Measurements from ENCODE around the gene ANAPC7. TPM values are rescaled to one million over a fixed set of nuclear protein-coding genes. Genes with fewer than 3 reads are reported as not detected.
A peak's percentile ranks its signal among the peaks of the same experiment; 100 is the strongest.

The ANAPC7 gene
- total and polyA plus RNA-seq, 3 experiments from 2014 or later, result 26.9 to 67.1 (median 66.7) TPM

DNA sequence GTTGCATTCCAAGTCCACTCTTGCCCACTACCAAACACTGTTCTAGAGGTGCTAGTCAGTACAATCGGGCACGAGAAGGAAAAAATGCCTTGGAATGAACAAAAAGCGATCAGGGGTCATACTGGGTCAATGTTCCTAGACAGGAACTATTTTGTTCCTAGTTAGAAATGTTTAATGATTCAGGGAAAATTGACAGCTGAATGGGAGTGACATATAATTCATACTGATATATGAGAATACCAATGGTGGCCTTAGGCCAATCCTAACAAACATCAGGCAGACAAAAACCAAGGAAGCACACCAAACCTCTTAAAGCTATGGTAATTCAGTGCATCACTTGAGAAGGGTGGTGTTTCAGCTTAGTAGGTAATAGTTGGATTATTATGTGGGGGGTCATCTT is 51.1 kb downstream of the ANAPC7 start:
- no peaks in the 10 kb centered on the region for H3K27me3 Mint-ChIP-seq
- no peak overlapping the region for H3K27ac Mint-ChIP-seq
- H3K4me1 Mint-ChIP-seq, result peaks cover 12 to 31% (median 25%) of the 10 kb centered on the region in 3 donors
- Histone ChIP-seq H3K27ac (ENCODE audit: low read depth, low read length) (no peak overlapping the region), H3K4me1 (ENCODE audit: insufficient read depth, low read length) (peaks cover 18% of the 10 kb centered on the region), H3K9me3 (ENCODE audit: low read length) (no peaks in the 10 kb centered on the region), H3K4me3 (ENCODE audit: low read length) (no peak overlapping the region), H3K36me3 (ENCODE audit: insufficient read depth, low read length) (peaks cover 3% of the 10 kb centered on the region), H3K27me3 (ENCODE audit: insufficient read depth, low read length, poor library complexity, severe bottlenecking) (no peaks in the 10 kb centered on the region)
- no peak for DNase-seq
- no peak overlapping the region for H3K4me3 Mint-ChIP-seq
- H3K9me3 Mint-ChIP-seq, result no peaks in the 10 kb centered on the region
- POLR2A ChIA-PET, result interaction anchor here (0.7 to 1.0 kb wide), 2 partner anchors 52 to 79 kb away, joined by 4 to 5 read pairs; no protein-coding TSS in a partner anchor
- CTCF ChIA-PET, result interaction anchor here (1.2 to 3.6 kb wide), 2 partner anchors 22 to 79 kb away, joined by 3 to 19 read pairs; no protein-coding TSS in a partner anchor
- peaks cover under 1 to 19% (median 5%) of the 10 kb centered on the region in 3 donors for H3K36me3 Mint-ChIP-seq

DNA sequence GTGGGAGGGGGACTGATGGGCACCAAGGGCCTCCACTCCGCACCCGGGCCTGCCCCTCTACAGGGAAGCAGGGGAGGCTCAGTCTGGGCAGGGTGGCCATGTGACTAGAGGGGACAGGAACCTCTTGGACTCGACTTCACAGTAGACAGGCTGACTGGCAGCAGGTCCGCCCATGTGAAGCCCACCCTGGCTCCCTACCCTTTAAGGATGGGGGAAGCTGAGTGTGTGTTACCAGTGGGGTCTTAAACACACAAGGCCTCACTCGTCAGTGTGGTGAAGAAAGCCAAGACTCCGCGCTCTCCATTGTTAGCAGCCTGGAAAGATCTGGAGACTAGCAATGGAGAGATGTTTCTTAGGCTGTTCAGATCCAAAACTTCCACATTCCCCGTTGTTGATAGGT is 52.4 kb downstream of the ANAPC7 start:
- H3K27me3 ChIP-seq (ENCODE audit: insufficient read depth, low read length, poor library complexity, severe bottlenecking), result no peaks in the 10 kb centered on the region
- H3K4me1 Mint-ChIP-seq, result peaks cover 12 to 31% (median 25%) of the 10 kb centered on the region in 3 donors
- H3K4me1 ChIP-seq (ENCODE audit: insufficient read depth, low read length), result peaks cover 18% of the 10 kb centered on the region
- H3K36me3 Mint-ChIP-seq, result peaks cover 11 to 32% (median 13%) of the 10 kb centered on the region in 3 donors
- H3K9me3 ChIP-seq (ENCODE audit: low read length), result no peaks in the 10 kb centered on the region
- H3K36me3 ChIP-seq (ENCODE audit: insufficient read depth, low read length), result peaks cover 8% of the 10 kb centered on the region
- no peak overlapping the region for H3K27ac ChIP-seq (ENCODE audit: low read depth, low read length)
- H3K4me3 ChIP-seq (ENCODE audit: low read length), result no peak overlapping the region
- no peaks in the 10 kb centered on the region for H3K9me3 Mint-ChIP-seq
- ChIA-PET CTCF (interaction anchor here (3.6 kb wide), 1 partner anchor 80 kb away, joined by 19 read pairs; no protein-coding TSS in a partner anchor), POLR2A (interaction anchor here (0.5 kb wide), 1 partner anchor 76 kb away, joined by 3 read pairs; no protein-coding TSS in a partner anchor)
- no peak for DNase-seq
- no peaks in the 10 kb centered on the region for H3K27me3 Mint-ChIP-seq
- no peak overlapping the region for H3K27ac Mint-ChIP-seq
- no peak overlapping the region for H3K4me3 Mint-ChIP-seq

DNA sequence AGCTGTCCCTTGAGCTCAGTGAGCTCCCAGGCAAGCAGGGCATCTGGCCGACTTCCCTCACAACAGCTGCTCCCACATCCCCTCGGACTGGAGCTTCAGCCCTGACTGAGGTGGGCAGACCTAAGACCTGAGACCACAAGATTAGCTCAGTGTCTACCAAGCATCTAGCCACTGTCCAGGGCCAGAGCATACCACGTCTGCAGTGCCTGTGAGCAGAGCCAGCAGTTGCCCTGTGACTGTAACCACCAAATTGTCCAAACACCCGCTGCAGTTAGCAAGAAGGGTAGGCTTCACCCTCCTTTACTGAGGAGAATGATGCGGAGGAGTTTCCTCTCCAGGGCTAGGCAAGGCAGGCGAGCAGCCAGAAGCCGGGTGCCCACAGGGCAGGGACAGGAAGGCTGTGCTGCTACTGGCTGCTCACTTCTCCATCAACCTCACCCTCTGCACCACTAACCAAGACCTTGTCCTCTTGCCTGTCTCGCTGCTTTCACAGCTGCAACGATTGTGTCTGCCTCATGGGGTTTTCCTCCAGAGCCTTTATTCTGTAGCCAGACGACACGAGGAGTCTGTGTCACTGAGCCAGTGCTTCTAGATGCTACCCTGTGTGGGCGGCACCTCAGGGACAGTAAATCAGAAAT is 53.9 kb downstream of the ANAPC7 start:
- H3K27me3 Mint-ChIP-seq, result no peaks in the 10 kb centered on the region
- Histone ChIP-seq H3K9me3 (ENCODE audit: low read length) (no peaks in the 10 kb centered on the region), H3K27ac (ENCODE audit: low read depth, low read length) (no peak overlapping the region), H3K4me3 (ENCODE audit: low read length) (no peak overlapping the region), H3K4me1 (ENCODE audit: insufficient read depth, low read length) (peaks cover 18% of the 10 kb centered on the region), H3K36me3 (ENCODE audit: insufficient read depth, low read length) (peaks cover 22% of the 10 kb centered on the region), H3K27me3 (ENCODE audit: insufficient read depth, low read length, poor library complexity, severe bottlenecking) (no peaks in the 10 kb centered on the region)
- peak in 1 of 5 donors; percentile 55 for DNase-seq
- H3K4me1 Mint-ChIP-seq, result peaks cover 10 to 25% (median 20%) of the 10 kb centered on the region in 3 donors
- H3K4me3 Mint-ChIP-seq, result no peak overlapping the region
- peak overlapping the region in 7 of 8 donors; percentile 7 to 78 (median 66) for H3K27ac Mint-ChIP-seq
- peaks cover 18 to 47% (median 19%) of the 10 kb centered on the region in 3 donors for H3K36me3 Mint-ChIP-seq
- H3K9me3 Mint-ChIP-seq, result no peaks in the 10 kb centered on the region
- ChIA-PET CTCF (interaction anchor here (1.0 kb wide), 1 partner anchor 82 kb away, joined by 3 read pairs; no protein-coding TSS in a partner anchor), POLR2A (interaction anchor here (0.6 kb wide), 2 partner anchors 82 to 530 kb away, joined by 4 to 5 read pairs; no protein-coding TSS in a partner anchor)

DNA sequence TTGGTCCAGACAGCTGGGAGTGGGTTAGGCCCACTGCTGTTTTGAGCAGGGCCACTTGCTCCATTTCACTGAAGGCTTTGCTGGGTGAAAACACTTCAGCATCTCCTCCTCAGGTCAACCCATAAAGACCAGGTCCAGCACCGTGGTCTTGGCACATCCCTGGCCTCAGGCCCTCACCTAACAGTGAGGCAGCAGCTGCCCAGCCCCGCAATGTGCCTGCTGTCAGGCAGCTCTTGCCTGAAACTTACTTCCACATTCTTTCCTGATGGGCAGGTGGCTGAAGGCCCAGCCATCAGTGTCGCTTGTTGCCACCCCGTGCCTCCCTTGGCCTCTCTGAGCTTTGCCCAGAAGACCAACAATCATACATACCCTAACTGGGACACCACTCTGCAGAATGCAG is 54.4 kb downstream of the ANAPC7 start:
- no peak for DNase-seq
- peaks cover 27% of the 10 kb centered on the region for H3K36me3 ChIP-seq (ENCODE audit: insufficient read depth, low read length)
- H3K27me3 Mint-ChIP-seq, result no peaks in the 10 kb centered on the region
- no peaks in the 10 kb centered on the region for H3K27me3 ChIP-seq (ENCODE audit: insufficient read depth, low read length, poor library complexity, severe bottlenecking)
- no peak overlapping the region for H3K4me3 ChIP-seq (ENCODE audit: low read length)
- H3K4me1 ChIP-seq (ENCODE audit: insufficient read depth, low read length), result peaks cover 18% of the 10 kb centered on the region
- ChIA-PET POLR2A (interaction anchor here (0.6 kb wide), 1 partner anchor 82 kb away, joined by 5 read pairs; no protein-coding TSS in a partner anchor), CTCF (interaction anchor here (1.0 kb wide), 1 partner anchor 82 kb away, joined by 3 read pairs; no protein-coding TSS in a partner anchor)
- peaks cover 22 to 52% (median 22%) of the 10 kb centered on the region in 3 donors for H3K36me3 Mint-ChIP-seq
- no peaks in the 10 kb centered on the region for H3K9me3 Mint-ChIP-seq
- H3K9me3 ChIP-seq (ENCODE audit: low read length), result no peaks in the 10 kb centered on the region
- peak overlapping the region in 5 of 8 donors; percentile 7 to 78 (median 66) for H3K27ac Mint-ChIP-seq
- no peak overlapping the region for H3K27ac ChIP-seq (ENCODE audit: low read depth, low read length)
- no peak overlapping the region for H3K4me3 Mint-ChIP-seq
- peaks cover 10 to 19% (median 16%) of the 10 kb centered on the region in 3 donors for H3K4me1 Mint-ChIP-seq

DNA sequence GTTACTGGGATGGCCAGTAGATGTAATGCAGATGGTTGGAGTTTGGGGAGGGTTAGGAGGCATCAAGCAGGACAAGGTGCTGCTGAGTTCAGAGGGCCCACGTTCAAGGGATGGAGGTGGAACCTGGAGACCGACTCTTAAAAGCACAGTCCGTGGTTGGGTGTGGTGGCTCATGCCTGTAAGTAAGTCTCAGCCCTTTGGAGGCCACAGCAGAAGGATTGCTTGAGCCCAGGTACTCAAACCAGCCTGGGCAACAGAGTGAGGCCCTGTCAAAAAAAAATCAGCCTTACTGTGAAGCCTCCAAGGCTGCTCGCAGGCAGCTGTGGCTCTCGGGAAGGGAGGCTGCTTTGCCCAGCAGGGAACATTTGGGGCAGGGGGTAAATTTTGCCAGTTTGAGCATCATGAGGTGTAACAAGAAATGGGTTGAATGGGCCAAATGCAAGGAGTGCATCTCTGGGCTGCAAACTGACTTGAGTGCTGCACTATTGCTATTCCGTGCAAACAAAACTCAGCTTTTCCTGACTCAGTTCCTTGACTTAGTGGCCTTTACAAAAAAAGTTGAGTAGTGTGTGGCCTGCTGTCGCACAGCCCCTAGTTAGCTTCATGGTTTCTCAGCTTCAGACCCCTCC is 55.0 kb downstream of the ANAPC7 start:
- no peaks in the 10 kb centered on the region for H3K27me3 Mint-ChIP-seq
- H3K36me3 Mint-ChIP-seq, result peaks cover 26 to 58% (median 28%) of the 10 kb centered on the region in 3 donors
- peak overlapping the region in 1 of 8 donors; percentile 29 for H3K27ac Mint-ChIP-seq
- Histone ChIP-seq H3K9me3 (ENCODE audit: low read length) (no peaks in the 10 kb centered on the region), H3K27ac (ENCODE audit: low read depth, low read length) (no peak overlapping the region), H3K4me1 (ENCODE audit: insufficient read depth, low read length) (peaks cover 18% of the 10 kb centered on the region), H3K27me3 (ENCODE audit: insufficient read depth, low read length, poor library complexity, severe bottlenecking) (no peaks in the 10 kb centered on the region), H3K36me3 (ENCODE audit: insufficient read depth, low read length) (peaks cover 33% of the 10 kb centered on the region), H3K4me3 (ENCODE audit: low read length) (no peak overlapping the region)
- H3K4me3 Mint-ChIP-seq, result no peak overlapping the region
- no peaks in the 10 kb centered on the region for H3K9me3 Mint-ChIP-seq
- ChIA-PET CTCF (no interaction called here), POLR2A (interaction anchor here (0.6 kb wide), 1 partner anchor 83 kb away, joined by 5 read pairs; no protein-coding TSS in a partner anchor)
- H3K4me1 Mint-ChIP-seq, result peaks cover 10 to 15% (median 13%) of the 10 kb centered on the region in 3 donors
- no peak for DNase-seq

DNA sequence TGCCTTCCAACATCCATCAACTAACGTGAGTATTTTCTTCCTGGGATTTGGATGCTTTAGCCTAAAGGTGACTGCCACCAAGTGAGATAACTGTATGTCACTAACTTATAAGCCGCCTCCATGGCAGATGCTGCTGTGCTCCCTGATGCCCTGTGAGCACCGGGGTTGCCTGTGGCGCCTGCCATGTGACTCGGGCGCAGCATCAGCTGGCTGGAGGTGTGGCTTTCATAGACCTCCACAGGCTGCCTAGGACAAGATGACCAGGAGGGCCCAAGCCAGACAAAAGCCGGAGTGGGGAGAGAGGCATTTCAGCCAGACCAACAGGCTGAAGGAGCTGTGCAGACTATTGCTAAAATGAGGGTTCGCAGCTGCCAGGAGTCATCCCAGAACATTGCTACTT is 55.7 kb downstream of the ANAPC7 start:
- no peaks in the 10 kb centered on the region for H3K27me3 Mint-ChIP-seq
- Histone ChIP-seq H3K4me3 (ENCODE audit: low read length) (no peak overlapping the region), H3K9me3 (ENCODE audit: low read length) (no peaks in the 10 kb centered on the region), H3K27me3 (ENCODE audit: insufficient read depth, low read length, poor library complexity, severe bottlenecking) (no peaks in the 10 kb centered on the region), H3K27ac (ENCODE audit: low read depth, low read length) (no peak overlapping the region), H3K4me1 (ENCODE audit: insufficient read depth, low read length) (peaks cover 18% of the 10 kb centered on the region), H3K36me3 (ENCODE audit: insufficient read depth, low read length) (peaks cover 41% of the 10 kb centered on the region)
- peaks cover 10 to 13% (median 12%) of the 10 kb centered on the region in 3 donors for H3K4me1 Mint-ChIP-seq
- POLR2A ChIA-PET, result no interaction called here
- H3K4me3 Mint-ChIP-seq, result no peak overlapping the region
- no peaks in the 10 kb centered on the region for H3K9me3 Mint-ChIP-seq
- H3K27ac Mint-ChIP-seq, result peak overlapping the region in 1 of 8 donors; percentile 68
- H3K36me3 Mint-ChIP-seq, result peaks cover 30 to 66% (median 34%) of the 10 kb centered on the region in 3 donors
- CTCF ChIA-PET, result no interaction called here
- DNase-seq, result no peak

DNA sequence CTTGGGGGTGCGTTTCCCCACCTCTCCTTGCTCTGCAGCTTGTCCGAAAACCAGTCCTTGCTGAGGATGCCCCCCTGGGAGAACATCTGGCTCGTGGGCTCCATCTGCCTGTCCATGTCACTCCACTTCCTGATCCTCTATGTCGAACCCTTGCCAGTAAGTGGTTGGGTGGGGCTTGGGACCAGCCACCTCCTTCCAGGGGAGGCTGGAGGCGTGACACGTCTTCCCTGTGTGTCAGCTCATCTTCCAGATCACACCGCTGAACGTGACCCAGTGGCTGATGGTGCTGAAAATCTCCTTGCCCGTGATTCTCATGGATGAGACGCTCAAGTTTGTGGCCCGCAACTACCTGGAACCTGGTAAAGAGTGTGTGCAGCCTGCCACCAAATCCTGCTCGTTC is 57.5 kb downstream of the ANAPC7 start:
- Histone ChIP-seq H3K4me1 (ENCODE audit: insufficient read depth, low read length) (peaks cover 18% of the 10 kb centered on the region), H3K4me3 (ENCODE audit: low read length) (no peak overlapping the region), H3K27ac (ENCODE audit: low read depth, low read length) (no peak overlapping the region), H3K36me3 (ENCODE audit: insufficient read depth, low read length) (peaks cover 56% of the 10 kb centered on the region), H3K27me3 (ENCODE audit: insufficient read depth, low read length, poor library complexity, severe bottlenecking) (no peaks in the 10 kb centered on the region), H3K9me3 (ENCODE audit: low read length) (no peaks in the 10 kb centered on the region)
- DNase-seq, result no peak
- no peaks in the 10 kb centered on the region for H3K27me3 Mint-ChIP-seq
- H3K27ac Mint-ChIP-seq, result peak overlapping the region in 1 of 8 donors; percentile 23
- H3K36me3 Mint-ChIP-seq, result peaks cover 34 to 82% (median 34%) of the 10 kb centered on the region in 3 donors
- ChIA-PET CTCF (no interaction called here), POLR2A (no interaction called here)
- peaks cover 10 to 13% (median 12%) of the 10 kb centered on the region in 3 donors for H3K4me1 Mint-ChIP-seq
- no peak overlapping the region for H3K4me3 Mint-ChIP-seq
- no peaks in the 10 kb centered on the region for H3K9me3 Mint-ChIP-seq

Measured in CD8-positive, alpha-beta memory T cell (primary cell).